ENCODE measurements around the gene SLC16A12.
"Not testable (repeated sequence)": the region's sequence is repeated elsewhere in the genome, so short reads cannot be mapped to it uniquely, and the experiment has no call there.

DNA sequence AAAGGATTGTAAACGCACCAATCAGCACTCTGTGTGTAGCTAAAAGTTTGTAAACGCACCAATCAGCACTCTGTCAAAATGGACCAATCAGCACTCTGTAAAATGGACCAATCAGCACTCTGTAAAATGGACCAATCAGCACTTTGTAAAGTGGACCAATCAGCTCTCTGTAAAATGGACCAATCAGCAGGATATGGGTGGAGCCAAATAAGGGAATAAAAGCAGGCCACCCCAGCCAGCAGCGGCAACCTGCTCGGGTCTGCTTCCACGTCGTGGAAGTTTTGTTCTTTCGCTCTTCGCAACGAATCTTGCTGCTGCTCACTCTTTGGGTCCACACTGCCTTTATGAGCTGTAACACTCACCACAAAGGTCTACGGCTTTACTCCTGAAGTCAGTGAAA is 123.1 kb downstream of the SLC16A12 start:
- TF ChIP-seq, protein P1, sequence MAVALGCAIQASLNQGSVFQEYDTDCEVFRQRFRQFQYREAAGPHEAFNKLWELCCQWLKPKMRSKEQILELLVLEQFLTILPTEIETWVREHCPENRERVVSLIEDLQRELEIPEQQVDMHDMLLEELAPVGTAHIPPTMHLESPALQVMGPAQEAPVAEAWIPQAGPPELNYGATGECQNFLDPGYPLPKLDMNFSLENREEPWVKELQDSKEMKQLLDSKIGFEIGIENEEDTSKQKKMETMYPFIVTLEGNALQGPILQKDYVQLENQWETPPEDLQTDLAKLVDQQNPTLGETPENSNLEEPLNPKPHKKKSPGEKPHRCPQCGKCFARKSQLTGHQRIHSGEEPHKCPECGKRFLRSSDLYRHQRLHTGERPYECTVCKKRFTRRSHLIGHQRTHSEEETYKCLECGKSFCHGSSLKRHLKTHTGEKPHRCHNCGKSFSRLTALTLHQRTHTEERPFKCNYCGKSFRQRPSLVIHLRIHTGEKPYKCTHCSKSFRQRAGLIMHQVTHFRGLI (tag by site-specific recombination; IDR thresholded peaks at IDR 0.05) = not testable (repeated sequence)
- TF ChIP-seq TCF7L2 (IDR thresholded peaks at IDR 0.05; ENCODE audit: borderline replicate concordance, low read depth, low read length); ZNF16 (tag by site-specific recombination; IDR thresholded peaks at IDR 0.05; ENCODE audit: low read depth); ZSCAN23 (tag by site-specific recombination; IDR thresholded peaks at IDR 0.05): not testable (repeated sequence)
